Posterior vena cava (tissue), 2 donors: ENCODE measurements around the gene ITGB1BP2. TPM values are rescaled to one million over a fixed set of nuclear protein-coding genes. Genes with fewer than 3 reads are reported as not detected.
A peak's percentile ranks its signal among the peaks of the same experiment; 100 is the strongest.
"Not testable (repeated sequence)": the region's sequence is repeated elsewhere in the genome, so short reads cannot be mapped to it uniquely, and the experiment has no call there.

Source experiments
- DNase-seq: peaks from one replicate; pipeline ENCODE4 v3.0.0-alpha.2; 2020; ENCODE audit warnings: low spot score
- intact Hi-C, 2 donors: fragments of 100-400 bp; cut with DNase I; formaldehyde crosslinking; loops; one replicate each; pipeline versions ENCODE4 v1.14.1 to v1.14.2; 2022 to 2023
- long read RNA-seq, 2 donors: library from polyadenylated mRNA; unstranded; transcript quantifications; one replicate each; pipeline ENCODE4 v2.0.0, GENCODE V29; 2020 to 2021
- total RNA-seq, 2 donors: library from RNA; stranded (reverse); fragmentation: NEBNext Ultra II Directional; extraction: Animal tissue kit (Norgen Biotek cat#: 25700); gene quantifications; one replicate each; pipeline ENCODE4 v1.2.1, GENCODE V29; 2021
- donor health status: DM: yes; HTN: yes; CAD: no.
- donor health status: DM: yes; HTN: yes; CAD: no.

ITGB1BP2 gene
- 10 to 100 TPM in 1 of 2 donors, 1 to 10 TPM in 1; 9.3 to 13.0 TPM for total RNA-seq
- long read RNA-seq, donor 1, partial matches to known transcripts = 0 of 1 reads
- long read RNA-seq, donor 1, other reads (novel, unspliced or antisense) = 0 of 1 reads
- long read RNA-seq, donor 2, partial matches to known transcripts = 1 of 4 reads
- long read RNA-seq, donor 2, other reads (novel, unspliced or antisense) = 0 of 4 reads

GRCh38 chrX:71301195-71301924 is at the start of gene ITGB1BP2:
Gene ITGB1BP2, plus strand, starts transcription at chrX:71301750. Its CDS starts 57 bp downstream, at chrX:71301807.
- intact Hi-C loops = no loop called here
- no peak for DNase-seq

GRCh38 chrX:71252221-71252620 is 49.3 kb upstream of the ITGB1BP2 start:
- DNase-seq = no peak
- intact Hi-C loops = no loop called here

GRCh38 chrX:71253253-71254091 is 48.1 kb upstream of the ITGB1BP2 start:
- intact Hi-C loops = no loop called here
- DNase-seq = no peak

- DNase-seq = peak; percentile 95
- intact Hi-C loops = no loop called here
Observed at GRCh38 chrX:71254092-71254963, 47.2 kb upstream of the ITGB1BP2 start, which contains the start of gene ZMYM3. Gene ZMYM3, minus strand, starts transcription at chrX:71254140. Its CDS starts 885 bp downstream, at chrX:71253255.

GRCh38 chrX:71256051-71256450 is 45.5 kb upstream of the ITGB1BP2 start:
- intact Hi-C loops = no loop called here
- no peak for DNase-seq

GRCh38 chrX:71256856-71257255 is 44.7 kb upstream of the ITGB1BP2 start:
- no peak for DNase-seq
- intact Hi-C loops = no loop called here

GRCh38 chrX:71268624-71269023 is 32.9 kb upstream of the ITGB1BP2 start:
- DNase-seq, intact Hi-C loops: not testable (repeated sequence)

GRCh38 chrX:71269801-71270395 is 31.7 kb upstream of the ITGB1BP2 start:
- DNase-seq = no peak
- intact Hi-C loops = no loop called here

- intact Hi-C loops, DNase-seq: not testable (repeated sequence)
Observed at GRCh38 chrX:71272313-71272712, 29.2 kb upstream of the ITGB1BP2 start.

GRCh38 chrX:71281300-71281699 is 20.2 kb upstream of the ITGB1BP2 start:
- DNase-seq, intact Hi-C loops: not testable (repeated sequence)

GRCh38 chrX:71282514-71283402 is 18.8 kb upstream of the ITGB1BP2 start:
- intact Hi-C loops = no loop called here
- DNase-seq = no peak

GRCh38 chrX:71283403-71284143 is 18.0 kb upstream of the ITGB1BP2 start, which contains the start of gene NONO:
Gene NONO, plus strand, starts transcription at chrX:71283635. Its CDS starts 7,003 bp downstream, at chrX:71290638.
- intact Hi-C loops = no loop called here
- DNase-seq = peak; percentile 91

GRCh38 chrX:71285929-71286328 is 15.6 kb upstream of the ITGB1BP2 start:
- no peak for DNase-seq
- intact Hi-C loops = no loop called here

GRCh38 chrX:71291381-71291780 is 10.2 kb upstream of the ITGB1BP2 start:
- DNase-seq = no peak
- intact Hi-C loops = no loop called here

- intact Hi-C loops = no loop called here
Observed at GRCh38 chrX:71292669-71293365, 8.7 kb upstream of the ITGB1BP2 start.

GRCh38 chrX:71296806-71297205 is 4.7 kb upstream of the ITGB1BP2 start:
- intact Hi-C loops = no loop called here

More at GRCh38 chrX:71292669-71293365, 8.7 kb upstream of the ITGB1BP2 start:
- DNase-seq = no peak

More at GRCh38 chrX:71296806-71297205, 4.7 kb upstream of the ITGB1BP2 start:
- no peak for DNase-seq
